A172 (cell line): ENCODE data around the gene CACNB2. TPM values are rescaled to one million over a fixed set of nuclear protein-coding genes. Genes with fewer than 3 reads are reported as not detected.

ENCODE experiments used
- DNase-seq: peaks from one replicate; pipeline ENCODE4 v3.0.0-alpha.2; 2015; ENCODE audit warnings: low spot score
- total RNA-seq: library from RNA; depleted of rRNA; stranded (reverse); fragments of >200 nt; shearing (Covaris generic); gene quantifications from 2 replicates; pipeline ENCODE4 v1.2.3, GENCODE V29; 2014

Gene CACNB2
- total RNA-seq, 1 experiment from 2014 or later, result not detected

DNA sequence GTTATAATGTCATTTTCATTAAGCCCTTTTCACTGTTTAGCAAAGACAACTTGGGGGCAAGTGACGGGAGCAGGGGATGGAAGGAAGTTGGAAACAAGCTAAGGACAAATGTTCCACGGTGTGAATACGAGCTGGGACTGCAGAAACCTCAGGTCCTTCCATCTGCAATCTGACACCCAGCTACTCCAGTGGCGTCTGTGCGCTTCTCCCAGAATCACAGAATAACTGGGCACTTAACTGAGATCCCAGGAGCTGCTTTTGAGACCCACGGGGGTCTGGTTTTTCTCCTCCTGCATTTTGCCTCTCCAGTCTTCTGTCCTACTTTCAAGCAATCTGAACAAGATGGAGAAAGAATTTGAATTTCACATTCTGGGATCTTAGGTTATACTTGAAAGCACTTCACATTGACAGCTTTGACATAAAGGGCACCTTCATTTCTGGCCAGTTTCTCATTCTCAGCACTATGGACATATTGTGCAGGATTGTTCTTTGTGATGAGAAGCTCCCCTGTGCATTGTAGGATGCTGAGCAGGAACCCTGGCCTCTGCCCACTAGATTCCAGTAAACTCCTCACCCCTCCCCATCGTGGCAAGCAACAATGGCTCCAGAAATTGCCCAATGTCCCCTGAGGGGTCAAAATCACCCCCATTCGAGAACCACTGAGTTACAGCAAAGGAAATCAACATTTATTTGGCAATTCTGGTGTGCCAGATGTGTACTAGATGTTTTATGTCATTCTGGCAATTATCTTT lies 194.1 kb downstream of the CACNB2 start:
- peak; percentile 4 for DNase-seq

DNA sequence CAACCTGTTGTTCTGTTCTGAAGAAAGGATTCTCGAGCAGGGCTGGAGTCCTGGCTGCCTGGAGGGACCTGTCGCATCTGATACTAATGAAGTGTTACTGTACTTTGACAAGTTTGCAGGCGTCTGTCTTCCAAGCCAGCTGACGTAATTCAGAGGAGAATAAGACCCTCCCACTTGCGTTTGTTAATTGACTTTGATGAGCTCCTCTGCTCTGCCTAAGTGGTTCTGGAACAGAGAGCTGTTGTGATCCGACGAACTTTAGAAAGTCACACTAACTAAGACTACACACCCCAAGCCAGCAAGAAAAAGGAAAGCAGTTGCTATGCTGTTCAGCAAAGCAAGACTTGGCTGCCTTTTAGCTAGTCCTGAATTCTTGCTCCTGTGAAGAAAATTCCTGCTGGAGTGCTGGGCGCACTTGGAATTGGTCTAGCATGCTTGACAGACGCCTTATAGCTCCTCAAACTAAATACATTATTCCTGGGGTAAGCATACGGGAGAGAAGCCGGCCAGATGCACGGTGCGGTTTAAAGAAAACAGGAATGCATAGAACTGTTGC lies 200.3 kb downstream of the CACNB2 start:
- DNase-seq, result no peak

DNA sequence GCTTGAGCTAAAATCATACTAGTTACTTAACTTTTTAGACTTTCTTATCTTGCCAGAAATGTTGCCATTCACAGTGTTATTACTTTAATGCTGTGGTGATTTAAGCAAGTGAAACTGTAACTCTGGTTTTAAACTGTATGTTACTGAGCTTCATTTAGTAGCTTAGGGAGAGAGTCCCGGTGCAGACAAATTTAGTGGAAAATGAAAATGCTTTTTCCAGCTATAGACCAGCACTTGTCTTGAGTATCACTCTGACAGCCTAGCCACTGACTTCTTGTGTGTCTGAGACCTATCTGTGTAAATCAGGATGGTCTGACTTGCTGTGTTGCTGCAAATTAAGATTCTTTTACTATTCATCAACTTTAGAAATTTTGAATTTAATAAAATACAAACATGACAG lies 200.8 kb downstream of the CACNB2 start:
- no peak for DNase-seq

DNA sequence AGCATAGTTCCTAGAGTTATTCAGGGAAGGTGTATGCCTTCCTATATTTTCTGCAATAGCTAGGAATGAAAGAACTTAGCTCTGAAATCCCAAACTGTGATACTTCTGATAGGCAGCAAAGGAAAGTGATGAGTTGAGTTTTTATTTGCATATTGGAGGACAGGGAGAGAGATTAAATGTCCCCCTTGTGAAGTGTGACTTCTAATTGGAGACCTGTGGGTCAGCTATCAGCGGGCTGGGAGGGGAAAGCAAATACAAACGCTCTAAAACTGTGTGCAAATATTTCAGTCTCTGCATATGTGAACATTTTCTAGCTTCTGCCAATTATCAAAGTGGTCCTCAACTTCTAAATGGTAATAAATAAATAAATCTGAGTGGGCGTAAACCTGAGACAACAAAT lies 203.3 kb downstream of the CACNB2 start:
- DNase-seq, result no peak

DNA sequence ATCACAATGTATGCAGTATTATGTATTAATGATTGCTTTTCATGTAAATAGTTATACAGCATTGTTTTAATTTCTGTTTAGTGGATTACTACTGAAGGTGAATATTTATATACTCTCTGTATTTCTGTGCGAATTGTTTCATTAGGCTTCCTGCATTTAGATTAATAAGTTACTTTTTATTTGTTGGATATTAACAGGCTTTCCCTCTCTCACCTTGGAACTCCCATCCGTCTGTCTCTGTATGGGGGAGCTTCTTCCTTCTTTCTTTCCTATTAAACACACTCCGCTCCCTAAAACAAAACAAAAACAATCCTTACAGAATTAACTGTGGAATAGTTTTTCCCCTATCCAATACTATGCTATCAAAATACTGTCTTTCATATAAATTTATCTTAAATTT lies 205.1 kb downstream of the CACNB2 start:
- DNase-seq, result no peak

DNA sequence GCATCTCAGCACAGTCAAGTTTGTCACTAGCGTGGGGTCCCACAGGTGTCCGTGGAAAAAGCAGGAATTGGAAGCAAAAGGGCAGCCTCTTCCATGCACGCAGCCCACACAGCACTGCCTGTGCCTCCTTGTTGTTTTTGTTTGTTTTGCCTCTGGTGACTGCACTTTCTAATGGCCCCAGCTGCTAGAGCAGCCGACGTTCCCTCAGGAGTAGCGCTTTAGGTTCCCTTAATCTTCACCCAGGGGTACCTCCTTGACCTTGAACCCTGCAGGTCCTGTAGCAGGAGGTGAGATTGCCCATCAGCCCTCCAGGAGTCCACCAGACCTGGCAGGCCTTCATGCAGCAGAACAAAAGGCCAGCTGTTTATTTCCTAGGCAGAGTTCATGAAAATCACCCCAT lies 210.1 kb downstream of the CACNB2 start:
- DNase-seq, result no peak

DNA sequence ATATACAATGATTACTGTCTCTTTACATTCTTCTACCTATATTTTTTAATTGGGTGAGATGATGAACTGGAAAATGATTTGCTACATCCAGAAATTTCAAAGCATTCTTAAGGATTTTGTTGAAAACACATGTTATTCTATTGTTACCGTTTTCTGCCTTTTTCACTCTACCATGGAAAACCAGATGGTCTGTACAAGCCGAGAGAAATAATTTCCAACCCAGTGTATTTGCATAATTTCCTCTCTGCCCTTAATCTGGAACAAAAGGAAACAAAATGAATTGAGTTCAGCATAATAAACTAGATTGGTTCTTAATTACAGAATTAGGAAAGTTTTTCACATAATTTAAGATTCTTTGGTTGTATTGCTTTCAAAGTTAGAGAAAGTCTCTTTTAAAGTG lies 211.2 kb downstream of the CACNB2 start:
- no peak for DNase-seq

DNA sequence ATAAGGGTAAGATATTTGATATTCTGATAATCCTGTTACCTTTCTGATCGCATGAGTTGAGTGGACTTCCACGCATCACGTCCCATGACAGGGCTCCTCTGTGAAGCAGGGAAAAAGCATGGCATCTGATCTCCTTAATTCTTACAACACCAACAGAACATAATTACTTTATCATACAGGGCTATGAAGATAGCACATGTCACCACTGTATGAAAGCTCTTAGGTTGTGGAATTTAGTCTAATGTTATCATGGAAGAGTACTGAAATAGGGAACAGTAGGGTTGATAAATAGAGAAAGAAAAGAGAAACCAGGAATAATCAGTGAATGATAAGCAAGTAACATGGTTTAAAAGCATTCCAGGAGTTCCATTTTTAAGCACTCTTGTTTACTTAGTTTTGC lies 212.0 kb downstream of the CACNB2 start:
- no peak for DNase-seq

DNA sequence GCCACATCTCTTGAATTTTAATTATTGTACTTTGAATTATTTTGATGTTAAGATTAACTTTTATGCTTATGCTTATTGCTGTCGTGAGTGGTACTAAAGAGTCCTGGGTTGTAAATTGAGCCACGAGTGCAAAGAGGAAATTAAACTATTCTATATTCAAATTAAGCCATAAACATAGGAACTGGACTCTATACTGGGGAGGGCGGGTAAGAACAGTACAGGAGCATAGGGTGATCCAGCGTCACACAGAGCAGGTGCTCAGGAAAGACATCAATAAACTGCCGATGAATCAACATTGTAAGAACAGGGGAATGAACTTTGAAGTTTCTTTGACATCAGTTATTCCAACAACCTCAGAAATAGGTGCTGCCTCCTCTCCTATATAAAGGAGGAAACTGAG lies 219.6 kb downstream of the CACNB2 start:
- DNase-seq, result no peak

DNA sequence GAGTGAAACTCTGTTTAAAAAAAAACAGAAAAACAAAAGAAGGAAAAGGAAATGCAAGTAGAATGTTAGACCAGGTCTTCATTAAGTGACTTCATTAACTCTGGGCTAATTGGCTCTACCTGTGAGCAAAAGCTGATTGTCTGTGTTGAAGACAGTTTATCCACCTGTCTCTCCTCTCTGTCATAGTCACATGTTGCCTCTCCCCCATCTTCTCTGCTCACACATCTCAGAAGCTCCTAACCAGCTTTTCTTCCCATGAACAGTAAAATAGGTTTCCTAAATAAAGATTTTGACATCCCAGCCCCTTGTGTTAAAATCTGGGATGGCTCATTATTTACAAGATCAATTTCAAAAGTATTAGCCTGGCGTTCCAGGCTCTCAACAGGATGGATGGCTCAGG lies 222.7 kb downstream of the CACNB2 start:
- DNase-seq, result no peak

DNA sequence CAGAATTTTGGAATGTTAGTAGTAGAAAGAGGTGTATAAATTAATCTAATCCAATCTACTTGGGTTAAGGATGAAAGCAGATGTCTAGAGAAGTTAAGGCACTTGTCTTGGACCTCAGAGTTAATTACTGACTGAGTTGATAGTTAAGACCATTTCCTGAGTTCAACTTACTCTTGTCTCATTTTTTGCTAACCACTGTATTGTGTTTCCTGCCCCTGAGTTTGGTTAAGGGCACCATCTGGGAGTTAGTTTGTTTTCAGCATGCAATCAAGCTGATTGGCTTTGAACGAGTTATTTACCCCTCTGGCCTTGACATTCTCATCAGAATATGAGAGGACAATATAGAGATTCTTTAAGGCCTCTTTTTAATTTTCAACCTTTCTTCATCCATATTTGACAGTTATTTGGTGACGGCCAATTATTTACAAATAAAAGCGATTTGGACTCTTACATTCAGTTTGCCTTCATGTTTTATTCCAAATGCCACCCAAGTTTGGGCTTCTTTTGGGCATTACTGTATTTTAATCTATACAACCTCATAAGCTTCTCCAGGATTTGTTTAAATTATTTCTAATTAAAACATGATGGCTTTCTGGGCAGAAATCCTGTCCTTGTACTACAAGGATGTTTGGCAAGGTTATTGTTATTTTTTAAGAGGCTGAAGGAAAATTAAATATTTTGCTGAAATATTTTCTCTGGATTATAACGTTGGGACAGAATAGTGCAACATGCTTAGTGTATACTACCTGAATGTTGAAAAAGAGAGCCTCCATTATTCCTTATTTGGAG lies 225.0 kb downstream of the CACNB2 start:
- DNase-seq, result no peak

DNA sequence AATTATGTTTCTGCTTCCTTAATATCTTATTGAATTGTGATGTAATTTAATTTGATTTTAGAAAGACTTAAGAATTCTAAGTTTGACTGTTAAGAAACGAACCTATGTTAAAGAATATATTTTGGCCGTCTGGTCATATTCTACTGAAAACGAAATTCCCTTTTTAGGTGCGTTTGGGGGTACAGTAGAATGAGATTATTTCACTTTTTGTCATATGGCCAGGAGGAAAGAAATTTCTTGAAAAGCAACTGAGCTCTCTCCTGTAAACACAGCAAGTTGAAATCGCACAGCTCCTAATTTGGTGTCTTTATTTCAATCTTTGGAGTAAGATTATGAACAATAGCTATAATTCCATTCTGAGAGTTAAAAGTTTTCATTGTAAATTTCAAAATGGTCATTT lies 227.6 kb downstream of the CACNB2 start:
- DNase-seq, result no peak

DNA sequence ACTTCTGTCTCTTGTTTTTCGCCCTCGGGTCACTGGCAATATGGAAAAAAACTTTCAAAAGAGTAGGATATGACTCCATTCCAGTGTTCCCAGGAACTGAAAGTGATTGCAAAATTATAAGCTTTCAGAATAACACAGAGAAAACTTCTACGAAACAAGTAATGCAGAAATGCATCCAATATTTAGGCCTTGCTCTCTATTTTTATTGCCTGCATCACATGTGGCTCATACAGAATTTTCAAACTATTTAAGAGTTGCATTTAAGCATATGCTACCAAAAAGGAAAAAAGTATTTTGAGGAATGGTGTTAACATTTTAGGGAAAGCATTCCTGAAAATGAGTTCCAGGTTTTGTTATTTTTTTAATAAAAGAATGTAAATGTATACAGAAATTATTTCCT lies 228.0 kb downstream of the CACNB2 start:
- no peak for DNase-seq

DNA sequence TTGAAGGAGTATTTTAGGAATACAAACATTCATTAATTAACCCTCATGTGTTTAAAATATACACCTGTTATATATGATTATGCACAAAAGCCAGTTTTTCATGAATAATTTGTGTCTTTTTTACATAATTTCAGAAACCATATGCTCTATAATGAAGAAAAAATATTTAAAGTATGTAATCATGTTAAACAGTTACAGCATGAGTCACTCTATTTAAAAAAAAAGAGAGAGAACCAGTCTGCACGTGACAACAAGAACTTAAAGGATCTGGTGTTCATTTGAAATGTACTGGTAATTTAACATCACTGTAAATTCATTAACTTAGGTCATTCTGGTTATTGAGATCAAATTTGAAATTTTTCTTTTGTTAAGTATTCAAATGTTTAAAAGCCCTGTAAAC lies 228.5 kb downstream of the CACNB2 start:
- peak; percentile 8 for DNase-seq

DNA sequence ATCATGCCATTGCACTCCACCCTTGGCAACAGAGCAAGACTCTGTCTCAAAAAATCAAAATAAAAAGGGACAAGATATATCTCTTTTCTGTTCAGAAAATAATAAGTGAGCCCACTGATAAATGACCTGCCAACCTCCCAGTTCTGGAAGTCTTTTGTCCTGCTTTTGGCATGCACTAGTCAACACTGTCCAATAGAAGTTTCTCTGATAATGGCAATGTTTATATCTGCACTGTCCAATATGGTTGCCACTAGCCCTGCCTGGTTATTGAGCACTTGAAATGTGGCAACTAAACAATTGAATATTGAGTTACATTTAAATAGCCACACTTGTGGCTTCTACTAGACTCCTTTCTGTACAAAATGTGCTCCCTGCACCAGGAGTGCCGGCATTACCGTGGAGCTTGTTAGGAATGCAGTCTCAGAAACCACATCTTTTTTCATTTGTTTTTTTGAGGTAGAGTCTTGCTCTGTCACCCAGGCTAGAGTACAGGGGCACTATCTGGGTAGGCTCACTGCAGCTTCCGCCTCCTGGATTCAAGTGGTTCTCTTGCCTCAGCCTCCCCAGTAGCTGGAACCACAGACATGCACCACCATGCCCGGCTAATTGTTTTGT lies 229.7 kb downstream of the CACNB2 start:
- no peak for DNase-seq

DNA sequence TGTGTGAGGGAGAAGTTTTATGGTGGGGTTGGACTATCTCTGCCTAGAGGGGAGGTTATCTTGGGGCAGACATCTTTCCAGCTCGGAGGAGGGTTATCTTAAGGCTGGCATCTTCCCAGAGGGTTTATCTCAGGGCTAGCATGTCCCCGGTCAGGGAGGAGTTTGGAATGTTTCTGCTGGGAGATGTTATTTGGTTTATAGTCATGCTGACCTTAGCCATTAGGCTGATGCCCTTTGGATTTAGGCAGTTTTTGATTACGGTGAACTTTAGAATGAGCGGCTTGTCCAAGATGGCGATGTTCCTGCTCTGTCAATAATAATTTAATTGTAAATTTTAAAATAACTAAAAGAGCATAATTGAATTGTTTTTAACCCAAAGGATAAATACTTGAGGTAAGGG lies 236.4 kb downstream of the CACNB2 start:
- DNase-seq, result no peak

DNA sequence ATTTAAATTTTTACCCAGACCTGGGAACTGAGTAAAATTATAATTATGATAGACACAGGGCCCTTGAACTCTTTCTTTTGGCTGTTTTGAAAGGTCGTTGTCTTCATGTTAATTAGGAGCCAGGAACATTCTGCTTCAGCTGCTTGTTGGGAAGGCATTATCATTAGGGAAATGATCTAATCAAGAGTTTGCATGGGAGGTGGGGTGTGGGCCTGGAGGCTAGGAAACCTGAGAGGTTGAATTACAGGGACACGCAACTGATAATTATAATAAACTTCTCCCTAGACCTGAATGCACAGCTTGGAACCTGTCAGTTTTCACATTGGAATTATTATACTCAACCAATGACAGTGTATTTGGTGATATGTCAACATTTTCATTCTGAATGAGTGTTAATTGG lies 237.7 kb downstream of the CACNB2 start:
- DNase-seq, result no peak

DNA sequence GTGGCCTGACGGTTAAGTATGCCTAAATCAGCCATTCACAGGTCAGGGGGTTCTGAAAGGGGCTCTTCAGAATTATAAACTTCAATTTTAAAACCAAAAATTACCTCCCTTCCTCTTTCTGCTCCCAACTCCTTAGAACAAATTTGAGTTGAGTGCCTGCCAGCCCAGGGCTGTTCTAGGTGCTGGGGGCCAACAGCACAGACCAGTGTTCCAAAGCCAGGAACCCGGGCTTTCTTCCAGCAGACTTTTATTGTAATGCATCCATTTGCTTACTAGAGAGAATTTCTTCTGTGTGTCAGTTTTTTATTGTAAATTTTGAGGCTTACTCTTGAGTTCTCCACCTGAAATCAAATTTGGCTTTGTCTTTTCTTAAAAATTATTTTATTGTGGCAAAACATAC lies 238.5 kb downstream of the CACNB2 start:
- DNase-seq, result no peak

DNA sequence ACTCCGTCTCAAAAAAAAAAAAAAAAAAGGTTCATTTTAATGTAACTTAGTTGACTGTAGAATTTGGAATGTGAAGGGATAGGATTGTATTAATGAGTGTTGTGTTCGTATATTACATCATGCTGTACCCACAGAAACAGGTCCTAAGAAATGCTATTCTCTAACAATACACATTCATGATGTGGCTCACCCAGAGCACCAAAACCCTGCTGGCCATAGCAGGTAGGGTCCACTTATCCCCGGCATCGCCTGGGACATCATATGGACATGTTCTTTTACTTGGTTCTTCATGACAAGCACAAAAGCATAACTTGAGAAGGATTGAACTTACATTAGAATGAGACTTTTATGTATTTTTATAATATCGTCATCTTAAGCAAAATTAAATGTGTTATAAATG lies 241.5 kb downstream of the CACNB2 start:
- DNase-seq, result no peak

DNA sequence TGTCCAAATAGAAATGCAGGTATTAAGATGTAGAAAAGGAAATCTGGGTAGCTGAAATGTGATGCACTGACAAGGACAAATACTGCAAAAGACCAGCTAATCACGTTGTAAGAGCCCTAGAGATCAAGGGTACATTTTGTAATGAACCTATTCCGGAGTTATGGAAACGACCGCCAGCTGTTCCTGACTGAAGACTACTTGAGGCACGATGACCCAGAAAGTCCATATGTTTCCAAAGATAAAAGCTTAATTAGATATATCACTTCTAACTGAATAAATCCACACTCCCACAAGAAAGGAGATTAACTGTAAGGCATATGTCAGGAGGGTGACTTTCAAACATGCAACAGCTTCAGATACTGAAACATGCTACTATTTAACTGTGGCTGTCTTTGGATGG lies 257.7 kb downstream of the CACNB2 start:
- DNase-seq, result no peak

DNA sequence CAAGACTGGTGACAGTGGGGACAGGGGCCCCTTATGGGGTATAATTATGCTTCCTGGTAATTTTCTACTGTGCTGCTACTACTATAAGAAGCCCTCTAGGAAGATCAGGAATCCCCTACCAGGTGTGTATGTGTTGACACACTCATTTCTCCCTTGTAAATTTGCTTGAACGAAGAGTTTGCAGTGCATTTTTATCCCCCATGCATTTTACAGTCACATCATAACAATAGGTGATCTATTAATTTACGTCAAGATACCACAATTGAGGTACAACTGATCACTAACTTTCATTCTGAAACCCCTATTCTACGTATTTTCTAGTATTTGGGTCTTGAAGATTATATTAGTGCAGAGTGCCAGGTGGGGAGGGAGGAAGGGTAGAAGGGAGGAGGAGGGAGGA lies 258.9 kb downstream of the CACNB2 start:
- DNase-seq, result no peak

DNA sequence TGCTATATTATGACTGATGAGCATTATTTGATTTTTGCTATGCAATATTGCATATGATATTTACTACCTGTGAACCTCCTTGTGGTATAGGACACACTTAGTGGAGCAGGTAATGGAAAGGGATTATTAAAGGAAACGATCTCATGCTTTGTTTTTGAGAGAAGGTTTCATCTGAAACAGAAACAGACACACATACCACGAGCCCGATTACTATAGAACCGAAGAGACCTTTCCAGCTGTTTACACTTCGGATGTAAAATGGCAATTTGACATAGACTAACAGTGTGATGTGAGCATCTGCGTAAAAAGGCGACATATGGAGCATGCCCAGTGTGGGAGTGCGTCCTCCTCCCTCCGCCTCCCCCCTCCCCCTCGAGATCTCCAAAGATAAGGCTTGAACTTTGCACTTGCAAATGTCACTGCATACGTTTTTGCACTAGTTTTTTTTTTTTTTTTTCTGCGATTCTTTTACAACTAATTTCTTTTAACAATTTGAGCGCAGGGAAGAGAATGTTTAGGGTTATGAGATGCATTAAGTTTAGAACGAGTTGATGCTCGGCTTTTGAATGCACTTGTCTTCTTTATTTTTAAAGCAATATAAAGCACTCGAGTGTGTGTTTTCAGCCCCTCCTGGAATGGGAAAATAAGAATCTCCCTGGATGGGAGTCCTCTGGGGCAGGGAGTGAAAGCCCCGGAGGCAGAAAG lies 260.1 kb downstream of the CACNB2 start:
- DNase-seq, result no peak
